Measurements from ENCODE around the gene KIAA1217. TPM values are rescaled to one million over a fixed set of nuclear protein-coding genes. Genes with fewer than 3 reads are reported as not detected.

KIAA1217 gene
- total and polyA plus RNA-seq, 2 of the 4 experiments (the other 2 are of a cell fraction), result 3.4 to 4.4 TPM

- Histone ChIP-seq H3K23ac (ENCODE audit: low read depth, low read length) (no peak overlapping the region), H2AK9ac (replicated peaks; ENCODE audit: low read depth, low read length, poor library complexity) (no peak overlapping the region), H3K9ac (ENCODE audit: low read depth, low read length) (no peak overlapping the region), H2AK5ac (ENCODE audit: low read depth, low read length) (no peak overlapping the region), H3K14ac (replicated peaks; ENCODE audit: low read depth, low read length) (no peak overlapping the region), H2AFZ (replicated peaks; ENCODE audit: low read length, poor library complexity) (no peak overlapping the region), H3K56ac (ENCODE audit: extremely low read depth, insufficient read depth, low read length) (no peak overlapping the region), H2BK15ac (ENCODE audit: low read depth, low read length) (no peak overlapping the region), H3K18ac (ENCODE audit: low read depth, low read length) (no peak overlapping the region), H3K4me2 (ENCODE audit: low read depth, low read length) (no peak overlapping the region), H3K79me1 (ENCODE audit: low read depth in 1 of 2, low read length in 2 of 2) (no peaks in the 10 kb centered on the region), H3K4ac (ENCODE audit: low read depth, low read length) (no peak overlapping the region), H4K91ac (ENCODE audit: insufficient read depth, low read depth, low read length) (no peak overlapping the region), H4K8ac (ENCODE audit: low read depth in 2 of 2, low read length in 2 of 2) (no peak overlapping the region), H2BK20ac (ENCODE audit: low read depth, low read length) (no peak overlapping the region), H3K9me3 (ENCODE audit: control insufficient read depth, insufficient read depth, low read length) (0 out of 2 replicates have a peak, but pooled peaks cover under 1% of the 10 kb centered on the region), H3K9me1 (ENCODE audit: insufficient read depth, low read length) (no peaks in the 10 kb centered on the region; the same call in 1 of the 2 replicates), H3K27me3 (ENCODE audit: control insufficient read depth, insufficient read depth, low read length) (no peaks in the 10 kb centered on the region), H3K36me3 (ENCODE audit: control insufficient read depth, insufficient read depth, low read length) (peaks cover 8% of the 10 kb centered on the region; the same call in 1 of the 2 replicates), H4K5ac (ENCODE audit: low read depth, low read length) (no peak overlapping the region), H2BK5ac (ENCODE audit: low read depth, low read length, poor library complexity, severe bottlenecking) (no peak overlapping the region), H4K20me1 (ENCODE audit: insufficient read depth, low read length) (no peaks in the 10 kb centered on the region; the same call in 1 of the 2 replicates), H2BK120ac (ENCODE audit: low read depth, low read length) (no peak overlapping the region), H3K4me3 (ENCODE audit: insufficient read depth, low read depth, low read length) (no peak overlapping the region), H3K4me1 (ENCODE audit: control insufficient read depth, insufficient read depth, low read length) (peaks cover 4% of the 10 kb centered on the region), H3K27ac (ENCODE audit: insufficient read depth, low read length) (no peak overlapping the region)
- no TSS peak for BruUV-seq (replicated peaks)
- DNase-seq (no peak), ATAC-seq (ENCODE audit: low read depth) (no peak)
- no CpG with 5 or more reads among the region's 3 CpGs for WGBS, 2 experiments (ENCODE audit: extremely low coverage in 2 of 2, insufficient read length in 1 of 2)
- ChIA-PET POLR2A (ENCODE audit: unreplicated experiment) (interaction anchor here (0.6 kb wide), 2 partner anchors 16 to 460 kb away, joined by 3 to 5 read pairs; no protein-coding TSS in a partner anchor), CTCF (interaction anchor here (0.5 to 0.6 kb wide), 2 partner anchors 32 to 382 kb away, joined by 3 to 6 read pairs; no protein-coding TSS in a partner anchor)
- dilution Hi-C loops (cut with HindIII; ENCODE audit: low sequenced_read_pairs, unreplicated experiment) (no loop called here), intact Hi-C loops (cut with micrococcal nuclease) (no loop called here), in situ Hi-C loops (cut with MboI; ENCODE audit: low sequenced_read_pairs) (no loop called here)
- TF ChIP-seq RCOR1 (IDR thresholded peaks at IDR 0.05; ENCODE audit: insufficient replicate concordance, low read length) (no peak), CTCF (conservative IDR thresholded peaks at IDR 0.05; ENCODE audit: low read depth, low read length) (no peak), RAD21 (IDR thresholded peaks at IDR 0.05; ENCODE audit: low read length) (no peak), SMC3 (IDR thresholded peaks at IDR 0.05; ENCODE audit: low read depth, low read length) (no peak)
Observed at GRCh38 chr10:24484771-24485170, 275.8 kb downstream of the KIAA1217 start.
